Ovary (tissue), 9 donors: ENCODE measurements around the gene FYCO1. TPM values are rescaled to one million over a fixed set of nuclear protein-coding genes. Genes with fewer than 3 reads are reported as not detected.
"Not testable (repeated sequence)": the region's sequence is repeated elsewhere in the genome, so short reads cannot be mapped to it uniquely, and the experiment has no call there.

Source experiments
- DNase-seq, 5 donors: peaks; one replicate each; pipeline ENCODE4 v3.0.0-alpha.2; 2019 to 2020
- H3K27ac ChIP-seq, 2 donors: fragments of 200-600 bp; one replicate each; pipeline versions ENCODE4 v1.5.1 to v1.8.0; 2019 to 2022
- H3K27me3 ChIP-seq: fragments of 200-600 bp; one replicate; pipeline ENCODE4 v1.8.0; 2022
- H3K36me3 ChIP-seq: fragments of 200-600 bp; sonication (generic); one replicate; pipeline ENCODE4 v1.5.1; 2019
- H3K4me1 ChIP-seq: one replicate; pipeline ENCODE4 v1.8.1; 2013; ENCODE audit warnings: mild to moderate bottlenecking, moderate library complexity; ENCODE audit not compliant: insufficient read depth
- H3K4me3 ChIP-seq: fragments of 200-600 bp; sonication (generic); one replicate; pipeline ENCODE4 v1.5.1; 2017
- H3K9me3 ChIP-seq, 2 donors: fragments of 200-600 bp in 1 of 2; sonication (generic) in 1 of 2; one replicate each; pipeline versions ENCODE4 v1.5.1 to v1.8.1; 2013 to 2019; ENCODE audit warnings: mild to moderate bottlenecking in 1 of 2, moderate library complexity in 1 of 2
- EP300 ChIP-seq: sonication (generic); formaldehyde crosslinking; IDR thresholded peaks from one replicate; pipeline ENCODE4 v1.6.1; 2017; ENCODE audit warnings: antibody characterized with exemption
- POLR2A ChIP-seq: fragments of 450-650 bp; IDR thresholded peaks from one replicate; pipeline ENCODE4 v1.6.1; 2017; ENCODE audit warnings: antibody characterized with exemption, mild to moderate bottlenecking, moderate library complexity
- WGBS, 3 donors: extraction: QIAGEN DNeasy Blood & Tissue Kit in 1 of 3; methylation state at CpG; one replicate each; pipeline versions ENCODE4 v1.1.5 to v1.1.7; 2013 to 2017; 5-methylcytosine and 5-hydroxymethylcytosine counted together
- intact Hi-C, 4 donors: fragments of 100-400 bp; cut with DNase I; formaldehyde crosslinking; loops; one replicate each; pipeline versions ENCODE4 v1.11.0 to v1.15.1; 2022 to 2023
- polyA plus RNA-seq, 2 donors: library from polyadenylated mRNA; stranded (reverse); fragments of 200-250 nt in 1 of 2; fragments of 350-450 nt in 1 of 2; fragmentation: Illumina TruSeq in 1 of 2; extraction: RNeasy Lipid Tissue Mini Kit (QIAGEN cat#74804) in 1 of 2; gene quantifications; one replicate each; pipeline ENCODE4 v1.2.3, GENCODE V29; 2013 to 2014
- total RNA-seq, 7 donors: library from RNA; depleted of rRNA in 2 of 7; stranded (reverse); fragments of >200 nt in 2 of 7; fragmentation: NEBNext Ultra II Directional in 3 of 7; extraction: Animal tissue kit (Norgen Biotek cat#: 25700) in 3 of 7; gene quantifications; one replicate each; pipeline versions ENCODE4 v1.1.0 to v1.2.4, GENCODE V29; 2016 to 2023
- TF ChIP-seq, protein P1 (sequence below), 3 donors: fragments of 450-650 bp in 2 of 3; fragments of 200-600 bp in 1 of 3; IDR thresholded peaks; one replicate each; pipeline versions ENCODE4 v1.5.1 to v1.8.0; 2016 to 2022; ENCODE audit warnings: antibody characterized with exemption in 3 of 3, mild to moderate bottlenecking in 1 of 3
- donor health status: DM: no; HTN: no; CAD: no; lungs with moderate emphysema.
- donor health status: DM: no; HTN: no; CAD: no.
- donor health status: Bipolar disorder and iron deficiency.
- donor health status: DM: yes; HTN: yes; CAD: no.
- donor health status: DM: no; HTN: no; CAD: no.
- donor health status: DM: yes; HTN: yes; CAD: no.

Gene FYCO1
- total and polyA plus RNA-seq, 9 donors: 30.2 to 81.0 (median 52.8) TPM

DNA sequence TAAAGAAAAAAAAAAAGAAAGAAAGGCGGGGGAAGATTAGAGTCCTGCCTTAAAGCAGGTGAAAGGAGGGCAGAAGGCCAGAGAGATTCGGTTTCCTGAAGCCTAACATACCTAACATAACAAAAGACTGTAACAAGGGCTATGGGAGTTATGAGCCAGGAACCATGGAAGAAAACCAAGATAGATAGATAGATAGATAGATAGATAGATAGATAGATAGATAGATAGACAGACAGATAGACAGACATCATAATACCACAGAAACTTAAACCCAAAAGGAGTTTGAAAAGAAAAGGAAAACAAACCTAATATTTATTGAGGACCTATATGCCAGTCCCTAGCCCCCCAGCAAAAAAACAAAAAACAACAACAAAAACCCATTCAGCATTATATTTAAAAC is 2.3 kb upstream of the FYCO1 start:
- intact Hi-C loops: no loop called here

DNA sequence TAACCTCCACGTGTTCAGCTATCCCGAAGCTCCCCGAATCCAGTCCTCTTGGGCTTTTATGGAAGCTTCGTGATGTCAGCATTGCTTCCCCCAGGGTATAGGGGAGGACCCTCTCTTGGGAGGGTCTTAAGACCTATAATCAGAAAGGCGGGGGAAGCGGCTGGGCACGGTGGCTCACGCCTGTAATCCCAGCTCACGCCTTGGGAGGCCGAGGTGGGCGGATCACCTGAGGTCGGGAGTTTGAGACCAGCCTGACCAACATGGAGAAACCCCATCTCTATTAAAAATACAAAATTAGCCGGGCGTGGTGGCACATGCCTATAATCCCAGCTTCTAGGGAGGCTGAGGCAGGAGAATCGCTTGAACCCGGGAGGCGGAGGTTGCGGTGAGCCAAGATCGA is 1.9 kb upstream of the FYCO1 start:
- WGBS, 3 donors: 90 to 95% (median 92%) methylated on average over 19 of the region's 19 CpGs
- intact Hi-C loops, H3K4me3 ChIP-seq: not testable (repeated sequence)

More for the DNA sequence above, 2.3 kb upstream of the FYCO1 start:
- Histone ChIP-seq H3K27ac (no peak overlapping the region), H3K4me3 (no peak overlapping the region), H3K36me3 (no peaks in the 10 kb centered on the region), H3K27me3 (no peaks in the 10 kb centered on the region), H3K4me1 (peaks cover 4% of the 10 kb centered on the region), H3K9me3 (no peaks in the 10 kb centered on the region)
- WGBS, 3 donors: 68 to 81% (median 79%) methylated on average over 2 of the region's 2 CpGs
- TF ChIP-seq, protein P1, sequence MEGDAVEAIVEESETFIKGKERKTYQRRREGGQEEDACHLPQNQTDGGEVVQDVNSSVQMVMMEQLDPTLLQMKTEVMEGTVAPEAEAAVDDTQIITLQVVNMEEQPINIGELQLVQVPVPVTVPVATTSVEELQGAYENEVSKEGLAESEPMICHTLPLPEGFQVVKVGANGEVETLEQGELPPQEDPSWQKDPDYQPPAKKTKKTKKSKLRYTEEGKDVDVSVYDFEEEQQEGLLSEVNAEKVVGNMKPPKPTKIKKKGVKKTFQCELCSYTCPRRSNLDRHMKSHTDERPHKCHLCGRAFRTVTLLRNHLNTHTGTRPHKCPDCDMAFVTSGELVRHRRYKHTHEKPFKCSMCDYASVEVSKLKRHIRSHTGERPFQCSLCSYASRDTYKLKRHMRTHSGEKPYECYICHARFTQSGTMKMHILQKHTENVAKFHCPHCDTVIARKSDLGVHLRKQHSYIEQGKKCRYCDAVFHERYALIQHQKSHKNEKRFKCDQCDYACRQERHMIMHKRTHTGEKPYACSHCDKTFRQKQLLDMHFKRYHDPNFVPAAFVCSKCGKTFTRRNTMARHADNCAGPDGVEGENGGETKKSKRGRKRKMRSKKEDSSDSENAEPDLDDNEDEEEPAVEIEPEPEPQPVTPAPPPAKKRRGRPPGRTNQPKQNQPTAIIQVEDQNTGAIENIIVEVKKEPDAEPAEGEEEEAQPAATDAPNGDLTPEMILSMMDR (IDR thresholded peaks at IDR 0.05): no peak
- TF ChIP-seq POLR2A (no peak), EP300 (no peak)
- DNase-seq: no peak

DNA sequence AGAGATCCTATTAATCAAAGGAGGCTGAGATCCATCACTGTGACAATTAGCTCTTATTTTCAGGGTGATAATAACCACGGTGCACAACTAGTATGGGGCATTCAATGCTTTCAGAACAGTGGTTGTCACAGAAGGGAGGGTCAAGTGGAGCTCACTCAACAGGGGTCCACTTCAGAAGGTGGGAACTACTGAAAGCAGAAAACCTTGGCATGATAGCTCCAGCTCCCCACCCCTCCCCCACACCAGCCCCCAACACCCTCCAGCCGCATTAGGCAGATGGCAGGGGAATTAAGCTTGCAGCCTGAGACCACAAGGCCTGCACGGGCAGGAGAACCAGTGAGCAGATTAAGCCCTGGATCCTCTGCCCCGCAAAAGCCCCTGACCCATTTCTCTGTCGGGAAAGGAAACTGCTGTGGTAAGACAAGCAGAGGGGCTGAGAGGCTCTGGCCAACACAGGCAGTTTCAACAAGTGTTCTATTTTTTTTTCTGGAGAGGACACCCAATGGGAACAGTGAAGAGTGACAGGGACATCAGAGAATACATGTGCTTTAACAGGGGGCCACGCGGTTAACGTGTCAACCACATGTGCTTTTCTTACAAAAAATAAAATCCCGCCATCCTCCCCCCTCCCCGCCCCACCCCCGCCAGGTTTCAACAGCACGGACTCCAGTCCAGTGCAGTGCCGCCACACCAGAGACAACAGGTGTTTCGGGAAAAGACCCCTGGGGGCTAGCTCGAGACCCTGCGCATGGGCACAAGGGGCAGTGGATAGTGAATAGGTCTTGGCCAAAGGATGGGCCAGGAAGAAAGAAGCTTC is 997 bp downstream of the FYCO1 start:
- no peak for TF ChIP-seq POLR2A
- TF ChIP-seq EP300: no peak
- TF ChIP-seq, protein P1 (IDR thresholded peaks at IDR 0.05): no peak
- Histone ChIP-seq H3K9me3 (no peaks in the 10 kb centered on the region), H3K27me3 (no peaks in the 10 kb centered on the region), H3K4me1 (peaks cover 17% of the 10 kb centered on the region), H3K36me3 (no peaks in the 10 kb centered on the region), H3K4me3 (peak overlapping the region; percentile 72), H3K27ac (peak overlapping the region; percentile 56 to 93)
- WGBS, 3 donors: 3 to 11% (median 5%) methylated on average over 16 of the region's 16 CpGs
- intact Hi-C loops: no loop called here
- peak in 2 of 5 donors; percentile 37 to 45 for DNase-seq

More for the DNA sequence above, 1.9 kb upstream of the FYCO1 start:
- H3K36me3 ChIP-seq, DNase-seq, H3K27me3 ChIP-seq, H3K4me1 ChIP-seq, H3K9me3 ChIP-seq, H3K27ac ChIP-seq: not testable (repeated sequence)

DNA sequence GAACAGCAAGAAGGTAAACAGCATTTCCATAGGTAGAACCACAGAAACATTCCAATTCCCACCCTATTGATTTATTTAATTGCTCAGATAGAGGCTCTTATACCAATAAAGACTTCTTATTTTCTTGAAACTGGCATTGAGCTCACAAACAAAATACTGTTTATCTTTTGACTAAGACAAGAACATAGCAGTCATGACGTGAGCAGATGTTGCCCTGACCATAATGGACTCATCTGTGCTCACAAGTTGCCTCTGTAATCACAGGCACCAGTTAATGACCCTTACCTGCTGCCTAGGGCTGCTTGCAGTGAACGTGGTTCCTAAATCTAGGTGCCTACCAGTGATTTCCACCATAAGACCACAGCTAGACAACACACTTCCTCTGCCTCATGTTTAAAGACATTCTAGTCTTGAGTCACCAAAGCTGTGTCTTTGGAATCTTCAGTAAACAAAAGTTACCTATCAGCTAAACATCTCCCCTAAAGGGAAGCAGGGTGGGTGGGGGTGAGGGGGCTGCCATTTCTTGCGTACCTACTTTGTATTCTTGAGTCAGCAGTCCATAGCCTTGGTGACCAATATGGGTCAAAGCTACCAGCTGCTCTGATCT is 2.1 kb downstream of the FYCO1 start:
- 77 to 84% (median 81%) methylated on average over 3 of the region's 3 CpGs for WGBS, 3 donors
- Histone ChIP-seq H3K36me3 (no peaks in the 10 kb centered on the region), H3K4me3 (no peak overlapping the region), H3K4me1 (peaks cover 26% of the 10 kb centered on the region), H3K27me3 (no peaks in the 10 kb centered on the region), H3K9me3 (no peaks in the 10 kb centered on the region), H3K27ac (peak overlapping the region in 1 of 2 donors; percentile 3)
- TF ChIP-seq, protein P1 (IDR thresholded peaks at IDR 0.05): no peak
- intact Hi-C loops: no loop called here
- no peak for DNase-seq

DNA sequence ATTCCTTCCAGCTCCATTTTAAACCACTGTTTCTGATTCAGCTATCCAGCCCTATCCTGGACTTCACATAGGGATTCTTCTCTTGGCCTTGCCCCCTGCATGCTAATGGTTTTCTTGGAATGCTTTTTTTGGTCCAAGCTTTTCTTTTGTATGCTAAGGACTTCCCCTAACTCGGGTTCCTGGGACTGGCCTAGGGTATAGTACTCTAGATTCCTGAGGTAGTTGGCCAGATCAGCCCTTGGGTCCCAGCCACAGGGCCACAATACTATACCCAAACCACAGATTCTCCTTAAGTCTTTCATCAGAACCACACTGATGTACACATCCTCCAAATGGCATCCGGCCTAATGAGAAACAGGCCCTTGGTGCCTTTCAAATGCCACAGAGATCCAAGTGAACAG is 2.8 kb downstream of the FYCO1 start:
- Histone ChIP-seq H3K4me1 (peaks cover 31% of the 10 kb centered on the region), H3K9me3 (no peaks in the 10 kb centered on the region), H3K27ac (peak overlapping the region in 1 of 2 donors; percentile 3), H3K36me3 (no peaks in the 10 kb centered on the region), H3K27me3 (no peaks in the 10 kb centered on the region), H3K4me3 (no peak overlapping the region)
- TF ChIP-seq, protein P1 (IDR thresholded peaks at IDR 0.05): no peak
- TF ChIP-seq POLR2A (no peak), EP300 (no peak)
- 54 to 55% (median 55%) methylated on average over 2 of the region's 2 CpGs for WGBS, 3 donors
- intact Hi-C loops: no loop called here
- no peak for DNase-seq
